ENCODE measurements around the gene TFDP2. TPM values are rescaled to one million over a fixed set of nuclear protein-coding genes. Genes with fewer than 3 reads are reported as not detected.

Gene TFDP2
- total and polyA plus RNA-seq, 10 of the 15 experiments (the other 5 are each of a cell fraction or from before 2014, with no cell fraction given): 28.3 to 100 (median 49.7) TPM

- Histone ChIP-seq H2AFZ (ENCODE audit: control insufficient read depth, low read depth, low read length) (no peak overlapping the region), H3K4me3 (no peak overlapping the region), H3K9me3 (replicated peaks; ENCODE audit: control insufficient read depth, insufficient read depth, low read length) (no peaks in the 10 kb centered on the region), H3K36me3 (ENCODE audit: control insufficient read depth in 2 of 2, insufficient read depth in 2 of 2, low read length in 1 of 2) (no peaks in the 10 kb centered on the region), H4K20me1 (ENCODE audit: control insufficient read depth, insufficient read depth) (no peaks in the 10 kb centered on the region), H3K27ac (ENCODE audit: control insufficient read depth, insufficient read depth) (no peak overlapping the region), H3K4me1 (ENCODE audit: control insufficient read depth, insufficient read depth, low read length) (no peaks in the 10 kb centered on the region), H3K27me3 (replicated peaks in 1 of 2; ENCODE audit: control insufficient read depth in 2 of 2, insufficient read depth in 2 of 2, low read length in 1 of 2) (no peaks in the 10 kb centered on the region), H3K9ac (ENCODE audit: control insufficient read depth, insufficient read depth, low read length) (no peak overlapping the region), H3K79me2 (ENCODE audit: control insufficient read depth, insufficient read depth, low read length) (no peaks in the 10 kb centered on the region), H3K4me2 (ENCODE audit: control insufficient read depth, insufficient read depth) (no peak overlapping the region)
- TF ChIP-seq IKZF2 (IDR thresholded peaks at IDR 0.05) (no peak), NFYA (IDR thresholded peaks at IDR 0.05; ENCODE audit: borderline replicate concordance, low read depth, low read length) (no peak), GABPA (IDR thresholded peaks at IDR 0.05; ENCODE audit: low read depth) (no peak), KLF5 (IDR thresholded peaks at IDR 0.05; ENCODE audit: partially characterized antibody) (no peak), NRF1 (conservative IDR thresholded peaks at IDR 0.05; ENCODE audit: low read depth, low read length) (no peak), NR2C1 (IDR thresholded peaks at IDR 0.05) (no peak), HDAC6 (IDR thresholded peaks at IDR 0.05; ENCODE audit: unreplicated experiment) (no peak), POU2F2 (IDR thresholded peaks at IDR 0.05; ENCODE audit: borderline replicate concordance, low read depth, low read length) (no peak), PAX8 (IDR thresholded peaks at IDR 0.05) (no peak), LARP7 (IDR thresholded peaks at IDR 0.05) (no peak), SMARCA5 (IDR thresholded peaks at IDR 0.05) (no peak), RB1 (IDR thresholded peaks at IDR 0.05; ENCODE audit: borderline replicate concordance) (no peak), TBL1XR1 (IDR thresholded peaks at IDR 0.05; ENCODE audit: low read depth, low read length) (no peak), SUZ12 (IDR thresholded peaks at IDR 0.05; ENCODE audit: unreplicated experiment) (no peak), YBX1 (IDR thresholded peaks at IDR 0.05) (no peak)
- TF ChIP-seq, protein P1, sequence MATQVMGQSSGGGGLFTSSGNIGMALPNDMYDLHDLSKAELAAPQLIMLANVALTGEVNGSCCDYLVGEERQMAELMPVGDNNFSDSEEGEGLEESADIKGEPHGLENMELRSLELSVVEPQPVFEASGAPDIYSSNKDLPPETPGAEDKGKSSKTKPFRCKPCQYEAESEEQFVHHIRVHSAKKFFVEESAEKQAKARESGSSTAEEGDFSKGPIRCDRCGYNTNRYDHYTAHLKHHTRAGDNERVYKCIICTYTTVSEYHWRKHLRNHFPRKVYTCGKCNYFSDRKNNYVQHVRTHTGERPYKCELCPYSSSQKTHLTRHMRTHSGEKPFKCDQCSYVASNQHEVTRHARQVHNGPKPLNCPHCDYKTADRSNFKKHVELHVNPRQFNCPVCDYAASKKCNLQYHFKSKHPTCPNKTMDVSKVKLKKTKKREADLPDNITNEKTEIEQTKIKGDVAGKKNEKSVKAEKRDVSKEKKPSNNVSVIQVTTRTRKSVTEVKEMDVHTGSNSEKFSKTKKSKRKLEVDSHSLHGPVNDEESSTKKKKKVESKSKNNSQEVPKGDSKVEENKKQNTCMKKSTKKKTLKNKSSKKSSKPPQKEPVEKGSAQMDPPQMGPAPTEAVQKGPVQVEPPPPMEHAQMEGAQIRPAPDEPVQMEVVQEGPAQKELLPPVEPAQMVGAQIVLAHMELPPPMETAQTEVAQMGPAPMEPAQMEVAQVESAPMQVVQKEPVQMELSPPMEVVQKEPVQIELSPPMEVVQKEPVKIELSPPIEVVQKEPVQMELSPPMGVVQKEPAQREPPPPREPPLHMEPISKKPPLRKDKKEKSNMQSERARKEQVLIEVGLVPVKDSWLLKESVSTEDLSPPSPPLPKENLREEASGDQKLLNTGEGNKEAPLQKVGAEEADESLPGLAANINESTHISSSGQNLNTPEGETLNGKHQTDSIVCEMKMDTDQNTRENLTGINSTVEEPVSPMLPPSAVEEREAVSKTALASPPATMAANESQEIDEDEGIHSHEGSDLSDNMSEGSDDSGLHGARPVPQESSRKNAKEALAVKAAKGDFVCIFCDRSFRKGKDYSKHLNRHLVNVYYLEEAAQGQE (IDR thresholded peaks at IDR 0.05; ENCODE audit: low read depth, low read length): no peak
- TF ChIP-seq, protein P2, sequence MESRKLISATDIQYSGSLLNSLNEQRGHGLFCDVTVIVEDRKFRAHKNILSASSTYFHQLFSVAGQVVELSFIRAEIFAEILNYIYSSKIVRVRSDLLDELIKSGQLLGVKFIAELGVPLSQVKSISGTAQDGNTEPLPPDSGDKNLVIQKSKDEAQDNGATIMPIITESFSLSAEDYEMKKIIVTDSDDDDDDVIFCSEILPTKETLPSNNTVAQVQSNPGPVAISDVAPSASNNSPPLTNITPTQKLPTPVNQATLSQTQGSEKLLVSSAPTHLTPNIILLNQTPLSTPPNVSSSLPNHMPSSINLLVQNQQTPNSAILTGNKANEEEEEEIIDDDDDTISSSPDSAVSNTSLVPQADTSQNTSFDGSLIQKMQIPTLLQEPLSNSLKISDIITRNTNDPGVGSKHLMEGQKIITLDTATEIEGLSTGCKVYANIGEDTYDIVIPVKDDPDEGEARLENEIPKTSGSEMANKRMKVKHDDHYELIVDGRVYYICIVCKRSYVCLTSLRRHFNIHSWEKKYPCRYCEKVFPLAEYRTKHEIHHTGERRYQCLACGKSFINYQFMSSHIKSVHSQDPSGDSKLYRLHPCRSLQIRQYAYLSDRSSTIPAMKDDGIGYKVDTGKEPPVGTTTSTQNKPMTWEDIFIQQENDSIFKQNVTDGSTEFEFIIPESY (IDR thresholded peaks at IDR 0.05): no peak
- TF ChIP-seq, protein P3, sequence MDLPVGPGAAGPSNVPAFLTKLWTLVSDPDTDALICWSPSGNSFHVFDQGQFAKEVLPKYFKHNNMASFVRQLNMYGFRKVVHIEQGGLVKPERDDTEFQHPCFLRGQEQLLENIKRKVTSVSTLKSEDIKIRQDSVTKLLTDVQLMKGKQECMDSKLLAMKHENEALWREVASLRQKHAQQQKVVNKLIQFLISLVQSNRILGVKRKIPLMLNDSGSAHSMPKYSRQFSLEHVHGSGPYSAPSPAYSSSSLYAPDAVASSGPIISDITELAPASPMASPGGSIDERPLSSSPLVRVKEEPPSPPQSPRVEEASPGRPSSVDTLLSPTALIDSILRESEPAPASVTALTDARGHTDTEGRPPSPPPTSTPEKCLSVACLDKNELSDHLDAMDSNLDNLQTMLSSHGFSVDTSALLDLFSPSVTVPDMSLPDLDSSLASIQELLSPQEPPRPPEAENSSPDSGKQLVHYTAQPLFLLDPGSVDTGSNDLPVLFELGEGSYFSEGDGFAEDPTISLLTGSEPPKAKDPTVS (IDR thresholded peaks at IDR 0.05; ENCODE audit: low read depth, low read length): no peak
- ChIA-PET POLR2A (interaction anchor here (1.0 kb wide), 1 partner anchor 54 kb away, joined by 3 read pairs; no protein-coding TSS in a partner anchor), SMC1A (ENCODE audit: uncharacterized antibody, unreplicated experiment) (interaction anchor here (0.9 kb wide), 1 partner anchor 24 kb away, joined by 3 read pairs; no protein-coding TSS in a partner anchor), RAD21 (ENCODE audit: unreplicated experiment) (no interaction called here), CTCF (no interaction called here)
- in situ Hi-C loops (cut with MboI): no loop called here
- DNase-seq (ENCODE audit: low read depth, low spot score) (no peak), FAIRE-seq (no peak), ATAC-seq (no peak)
- WGBS (ENCODE audit: insufficient coverage, insufficient replicate concordance, low lambda C conversion rate, missing lambda C conversion rate): 83% methylated on average over 1 of the region's 1 CpG
- no TSS peak for BruUV-seq (replicated peaks)
- intact Hi-C loops (cut with micrococcal nuclease; ENCODE audit: unreplicated experiment): no loop called here
Observed at GRCh38 chr3:142087676-142088075, 61.7 kb downstream of the TFDP2 start.
